IPS-11a (cell line): Measurements from ENCODE around the gene TES.

Experiments used
- H3K4me3 ChIP-seq: one replicate; pipeline ENCODE4 v1.5.1; 2013; ENCODE audit warnings: low read depth, low read length, control low read depth

Gene TES

GRCh38 chr7:116219288-116219687, 8.9 kb downstream of the TES start:
- no peak overlapping the region for H3K4me3 ChIP-seq

GRCh38 chr7:116219834-116220233, 9.5 kb downstream of the TES start:
- no peak overlapping the region for H3K4me3 ChIP-seq

DNA sequence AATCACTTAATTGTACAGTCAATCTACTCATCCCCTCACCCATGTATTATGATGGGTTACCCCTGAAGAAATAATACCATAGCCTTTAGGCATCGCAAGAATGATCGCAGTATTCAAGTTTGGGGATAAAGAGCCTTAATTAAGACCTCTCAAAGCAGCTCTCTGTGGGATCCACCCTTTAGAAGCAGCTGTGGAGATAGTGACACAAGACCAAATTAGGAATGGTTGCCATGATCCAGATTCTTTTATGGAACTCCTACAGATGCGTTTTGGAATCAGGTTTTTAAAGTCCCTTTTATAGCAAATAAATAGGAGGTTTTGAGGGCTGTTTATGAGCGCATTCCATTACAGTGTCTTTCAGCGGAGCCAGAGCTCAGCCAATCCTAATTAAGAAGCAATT, 12.2 kb downstream of the TES start:
- no peak overlapping the region for H3K4me3 ChIP-seq

DNA sequence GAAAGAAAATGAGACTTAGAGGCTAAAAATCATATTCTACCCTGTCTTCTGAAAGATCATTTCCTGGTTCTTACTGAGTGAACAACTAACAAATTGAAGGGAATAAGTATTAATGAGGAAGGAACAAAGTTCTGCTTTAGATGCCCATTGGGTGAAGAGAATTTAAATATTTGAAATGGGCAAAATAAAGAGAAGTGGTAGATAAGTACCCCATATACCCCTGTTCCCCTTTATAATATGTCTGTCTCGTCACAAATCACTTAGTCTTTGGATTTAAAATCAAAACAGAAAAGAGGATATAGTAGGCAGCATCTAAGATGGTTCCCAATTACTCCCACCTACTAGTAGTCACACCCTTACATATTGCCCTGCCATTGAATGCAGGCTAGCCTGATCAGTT, 13.2 kb downstream of the TES start:
- no peak overlapping the region for H3K4me3 ChIP-seq

DNA sequence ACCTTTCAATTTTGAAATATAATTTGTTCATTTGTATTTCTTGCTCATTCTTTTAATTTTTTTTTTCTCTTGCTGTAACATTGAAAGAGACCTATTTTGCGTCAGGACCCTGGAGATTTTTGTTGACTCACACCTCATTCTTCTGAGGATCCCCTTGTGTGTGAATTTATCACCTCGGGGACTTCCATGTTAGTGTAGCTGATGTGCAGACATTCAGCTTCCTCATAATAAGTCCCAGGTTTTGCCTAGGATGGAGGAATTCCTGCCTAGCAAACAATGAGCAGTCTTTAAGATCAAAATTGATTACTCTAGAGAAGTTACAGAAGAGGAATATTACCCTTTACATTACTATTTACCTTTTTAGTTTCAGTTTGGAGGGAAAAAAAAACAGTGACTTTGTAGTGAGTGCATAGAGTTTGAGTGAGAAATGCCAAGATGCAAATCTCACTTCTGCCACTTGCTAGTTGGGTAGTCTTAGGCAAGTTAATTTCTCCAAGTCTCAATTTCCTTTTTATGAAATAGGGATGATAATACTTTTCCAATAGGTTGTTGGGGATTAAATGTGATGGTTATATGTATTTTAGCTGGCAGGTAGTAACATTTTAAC, 14.3 kb downstream of the TES start:
- no peak overlapping the region for H3K4me3 ChIP-seq

DNA sequence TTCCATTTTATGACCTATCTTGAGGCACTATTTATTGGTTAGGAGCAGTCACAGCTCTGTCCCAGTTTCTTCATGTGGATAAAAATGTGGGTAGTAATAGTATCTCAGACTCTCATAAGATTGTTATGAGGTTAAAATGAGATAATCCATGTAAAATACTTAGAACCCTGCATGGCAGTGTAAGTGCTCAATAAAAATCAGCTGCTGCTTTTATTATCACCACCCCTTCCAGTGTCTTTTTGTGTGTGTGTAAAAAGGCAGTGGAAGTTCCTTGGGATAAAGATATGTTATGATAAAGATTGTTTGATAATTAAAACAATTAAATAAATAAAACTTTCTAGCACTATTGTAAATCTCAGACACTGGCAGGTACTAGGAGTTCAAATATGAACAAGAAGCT, 15.5 kb downstream of the TES start:
- no peak overlapping the region for H3K4me3 ChIP-seq

- no peak overlapping the region for H3K4me3 ChIP-seq
These were observed 16.3 kb downstream of the TES start for GRCh38 chr7:116226664-116227063.

- no peak overlapping the region for H3K4me3 ChIP-seq
These were observed 17.4 kb downstream of the TES start for GRCh38 chr7:116227678-116228239.

- no peak overlapping the region for H3K4me3 ChIP-seq
These were observed 17.9 kb downstream of the TES start for GRCh38 chr7:116228241-116228640.

- no peak overlapping the region for H3K4me3 ChIP-seq
These were observed 19.0 kb downstream of the TES start for GRCh38 chr7:116229366-116229765.

DNA sequence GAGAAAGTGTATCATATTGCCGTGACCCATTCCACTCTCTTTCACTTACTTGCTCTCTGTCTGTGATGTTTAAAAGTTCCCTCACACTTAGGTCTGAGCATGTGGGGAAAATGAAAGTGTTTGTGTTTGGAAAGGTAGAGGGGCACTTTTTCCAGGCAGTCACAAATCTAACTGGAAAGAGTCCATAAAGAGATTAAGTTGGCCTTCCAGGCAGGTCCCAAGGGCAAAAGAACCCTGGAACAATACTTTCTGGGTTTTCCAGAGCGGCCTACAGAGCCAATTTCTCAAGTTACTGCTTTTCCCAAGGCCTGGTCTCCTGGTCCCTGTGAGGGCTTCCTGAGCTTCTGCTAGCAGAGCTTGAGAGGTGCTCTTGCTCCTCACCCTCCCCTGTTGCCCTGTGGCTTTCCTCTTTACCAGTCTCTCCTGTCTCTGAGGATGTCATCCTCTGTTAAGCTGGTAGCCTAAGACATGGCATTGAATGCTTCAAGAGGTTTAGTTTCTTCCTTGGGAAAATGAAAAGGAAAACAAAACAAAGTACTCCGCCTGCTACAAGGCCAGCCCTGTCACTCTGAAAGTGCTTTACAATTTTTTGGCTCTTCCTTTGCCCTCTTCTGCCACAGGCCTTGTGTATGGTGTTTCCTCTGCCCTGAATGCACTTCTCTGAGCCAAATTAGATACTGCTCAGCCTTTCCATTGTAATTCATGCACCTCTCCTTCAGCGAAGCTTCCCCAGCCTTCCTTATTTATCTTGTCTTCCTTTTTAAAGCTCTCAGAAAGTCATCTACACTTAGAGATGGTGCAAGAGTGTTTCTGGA, 20.1 kb downstream of the TES start:
- H3K4me3 ChIP-seq = no peak overlapping the region

- H3K4me3 ChIP-seq = no peak overlapping the region
These were observed 21.2 kb downstream of the TES start for GRCh38 chr7:116231543-116231942.

DNA sequence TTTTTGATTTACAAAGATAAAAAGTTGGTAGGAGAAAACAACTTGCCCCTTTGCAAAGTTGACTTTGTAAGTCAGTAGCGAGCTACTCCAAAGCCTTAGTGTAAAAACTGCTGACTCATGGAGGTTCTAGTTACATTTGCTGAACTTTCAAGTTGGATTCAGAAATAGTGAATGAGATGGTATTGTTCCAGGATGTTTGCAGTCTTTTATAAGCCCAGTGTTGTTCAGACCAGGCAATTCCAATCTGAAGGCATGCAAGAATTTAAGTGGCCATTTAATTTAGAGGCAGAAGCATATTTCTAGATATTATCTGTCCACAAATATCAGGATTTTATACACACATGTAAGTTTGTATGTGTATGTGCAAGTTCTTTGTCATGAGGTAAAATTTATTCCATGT, 21.6 kb downstream of the TES start:
- no peak overlapping the region for H3K4me3 ChIP-seq

DNA sequence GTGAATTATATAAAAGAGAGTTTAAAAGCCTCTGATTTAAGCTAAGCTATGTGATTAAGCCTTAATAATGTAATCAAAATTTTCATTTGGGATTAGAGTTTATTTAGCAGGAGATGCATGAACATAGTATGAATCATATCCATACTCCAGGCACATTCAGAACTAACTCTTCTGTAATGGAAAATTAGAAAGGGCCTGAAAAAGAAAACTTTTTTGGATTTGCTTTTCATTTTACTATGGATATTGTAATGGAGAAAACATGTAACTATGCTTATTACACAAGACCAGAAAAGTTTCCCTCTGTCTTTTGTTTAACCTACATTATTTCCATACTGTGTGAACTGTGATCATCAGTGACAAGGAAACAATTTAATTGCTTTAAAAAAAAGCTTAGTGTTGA, 22.0 kb downstream of the TES start:
- H3K4me3 ChIP-seq = no peak overlapping the region

DNA sequence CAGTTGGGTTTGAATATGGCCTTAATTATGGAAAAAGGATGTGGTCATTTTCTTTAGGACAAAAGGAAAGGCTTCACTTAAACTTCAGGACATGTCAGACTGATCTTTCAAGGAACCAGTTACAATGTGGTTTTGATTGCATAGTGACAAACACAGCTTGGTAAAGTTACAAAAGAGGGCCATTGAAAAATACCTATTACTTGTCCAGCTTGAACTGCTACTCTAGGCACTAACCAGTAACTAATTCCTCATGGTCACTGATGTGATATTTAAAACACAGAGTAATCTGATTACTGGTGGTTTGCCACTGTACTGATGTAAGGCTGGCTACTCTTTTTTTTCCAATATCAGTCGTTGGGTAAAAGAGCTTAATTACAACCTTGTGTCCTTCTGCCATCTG, 22.6 kb downstream of the TES start:
- no peak overlapping the region for H3K4me3 ChIP-seq

DNA sequence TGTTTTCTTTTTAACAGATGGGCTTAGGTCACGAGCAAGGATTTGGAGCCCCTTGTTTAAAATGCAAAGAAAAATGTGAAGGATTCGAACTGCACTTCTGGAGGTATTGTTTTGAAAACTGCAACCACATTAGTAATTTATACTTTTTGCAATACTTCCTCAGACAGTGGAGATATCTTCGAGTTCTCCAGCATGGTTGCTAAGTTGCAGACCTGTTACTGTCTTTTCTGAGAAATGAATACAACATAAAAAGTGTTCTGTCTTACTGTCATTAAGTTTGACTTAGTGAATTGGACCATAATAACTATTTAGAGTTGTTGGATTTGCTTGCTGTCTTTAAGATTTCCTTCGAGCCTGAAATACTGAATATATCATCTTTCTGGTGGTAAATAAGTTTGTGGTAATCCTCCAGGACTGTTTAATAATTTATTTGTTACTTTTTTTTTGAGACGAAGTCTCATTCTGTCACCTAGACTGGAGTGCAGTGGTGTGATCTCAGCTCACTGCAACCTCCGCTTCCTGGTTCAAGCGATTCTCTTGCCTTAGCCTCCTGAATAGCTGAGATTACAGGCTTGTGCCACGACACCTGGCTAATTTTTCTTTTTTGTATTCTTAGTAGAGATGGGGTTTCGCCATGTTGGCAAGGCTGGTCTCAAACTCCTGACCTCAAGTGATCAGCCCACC, 24.3 kb downstream of the TES start:
- no peak overlapping the region for H3K4me3 ChIP-seq

DNA sequence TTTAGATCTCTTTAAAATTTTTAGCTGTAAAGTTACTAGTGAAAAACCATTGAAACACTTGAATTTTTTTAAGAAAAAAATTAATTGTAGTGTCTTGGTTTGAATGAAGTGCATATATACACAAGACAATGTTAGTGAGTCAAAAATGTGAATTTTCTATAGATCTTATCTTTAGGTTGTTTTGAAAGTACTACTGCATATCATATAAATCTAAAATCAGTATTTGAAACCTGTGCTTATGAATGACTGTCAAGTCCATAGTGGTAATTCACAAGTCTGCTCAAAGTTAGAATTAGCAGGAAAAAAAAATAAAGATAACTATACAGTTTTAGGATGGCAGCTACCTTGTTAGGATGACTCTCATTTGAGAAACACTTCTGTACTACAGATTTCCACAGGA, 25.0 kb downstream of the TES start:
- no peak overlapping the region for H3K4me3 ChIP-seq

- H3K4me3 ChIP-seq = no peak overlapping the region
These were observed 25.8 kb downstream of the TES start for GRCh38 chr7:116236020-116236630.

DNA sequence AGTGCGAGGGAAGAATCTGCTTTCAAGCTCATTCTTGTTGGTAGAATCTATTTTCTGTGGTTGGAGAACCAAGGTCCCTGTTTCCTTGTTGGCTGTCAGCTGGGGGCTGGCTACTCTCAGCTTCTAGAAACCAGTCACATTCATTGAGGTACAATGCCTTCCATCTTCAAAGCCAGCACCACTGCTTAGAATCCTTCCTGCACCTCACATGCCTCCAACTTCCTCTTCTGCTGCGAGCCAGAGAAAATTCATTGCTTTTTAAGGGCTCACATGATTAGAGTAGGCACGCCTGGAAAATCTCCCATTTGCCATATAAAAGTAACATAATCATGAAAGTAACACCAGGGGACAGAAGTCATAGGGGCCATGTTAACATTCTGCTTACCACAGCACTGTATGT, 28.7 kb downstream of the TES start:
- no peak overlapping the region for H3K4me3 ChIP-seq

GRCh38 chr7:116239434-116239833, 29.1 kb downstream of the TES start:
- H3K4me3 ChIP-seq = no peak overlapping the region

DNA sequence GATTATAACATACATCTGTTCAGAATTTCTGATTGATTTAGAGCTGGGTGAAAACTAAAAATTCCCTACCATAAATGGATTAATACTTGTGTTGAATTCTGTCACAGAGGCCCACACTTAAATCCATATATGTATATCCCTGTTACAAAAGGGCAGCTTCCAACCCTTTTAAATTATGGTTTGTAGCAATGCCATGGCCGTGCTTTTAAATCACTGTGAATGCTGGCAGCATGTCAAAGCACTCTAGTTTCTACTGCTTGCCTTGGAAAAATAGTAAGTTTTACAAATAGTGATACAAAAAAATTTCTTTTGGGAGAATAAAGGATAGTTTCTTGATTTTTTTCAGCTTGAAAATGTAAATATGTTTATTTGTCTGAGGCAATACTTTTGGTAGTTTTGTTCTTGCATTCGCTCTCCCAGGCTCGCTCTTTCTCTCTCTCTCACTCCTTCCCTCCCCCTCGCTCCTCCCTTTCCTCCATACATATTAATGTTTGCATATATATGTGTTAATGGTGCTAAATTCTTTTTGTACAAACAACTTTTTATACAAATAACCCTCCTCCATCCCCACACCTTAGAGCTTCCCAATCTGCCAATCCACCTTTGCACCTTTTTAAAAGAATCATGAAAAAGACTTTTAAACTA, 29.8 kb downstream of the TES start:
- H3K4me3 ChIP-seq = no peak overlapping the region
